ENCODE measurements around the gene OLFM4. TPM values are rescaled to one million over a fixed set of nuclear protein-coding genes. Genes with fewer than 3 reads are reported as not detected.

The OLFM4 gene
- total RNA-seq, 1 donor from 2014 or later: not detected

DNA sequence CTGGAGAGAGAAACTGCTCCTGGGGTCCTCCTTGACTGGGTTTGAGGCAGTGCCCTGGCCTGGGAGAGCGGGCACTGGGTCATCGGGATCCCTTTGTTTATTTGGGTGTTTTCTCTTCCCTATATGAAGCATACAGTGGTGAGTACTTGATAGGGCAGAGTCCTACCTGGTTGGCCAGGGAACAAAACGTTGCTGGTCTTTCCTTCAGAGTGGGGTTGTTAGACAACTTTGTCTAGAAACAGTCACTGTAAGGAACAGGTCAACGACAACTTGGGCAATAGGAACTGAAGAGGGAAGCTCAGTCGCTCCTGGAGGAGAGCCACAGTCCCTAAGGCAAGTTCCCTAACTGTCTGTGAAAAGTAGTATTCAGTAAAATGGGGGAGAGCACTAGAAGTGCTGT is 550 bp upstream of the OLFM4 start:
- Histone ChIP-seq H3K9me3 (no peaks in the 10 kb centered on the region), H3K4me3 (no peak overlapping the region), H3K36me3 (no peaks in the 10 kb centered on the region), H3K4me1 (no peaks in the 10 kb centered on the region), H3K27me3 (no peaks in the 10 kb centered on the region), H3K27ac (no peak overlapping the region)
- intact Hi-C loops (cut with DNase I): no loop called here
- DNase-seq (ENCODE audit: low spot score in 2 of 2): no peak
- TF ChIP-seq, protein P1, sequence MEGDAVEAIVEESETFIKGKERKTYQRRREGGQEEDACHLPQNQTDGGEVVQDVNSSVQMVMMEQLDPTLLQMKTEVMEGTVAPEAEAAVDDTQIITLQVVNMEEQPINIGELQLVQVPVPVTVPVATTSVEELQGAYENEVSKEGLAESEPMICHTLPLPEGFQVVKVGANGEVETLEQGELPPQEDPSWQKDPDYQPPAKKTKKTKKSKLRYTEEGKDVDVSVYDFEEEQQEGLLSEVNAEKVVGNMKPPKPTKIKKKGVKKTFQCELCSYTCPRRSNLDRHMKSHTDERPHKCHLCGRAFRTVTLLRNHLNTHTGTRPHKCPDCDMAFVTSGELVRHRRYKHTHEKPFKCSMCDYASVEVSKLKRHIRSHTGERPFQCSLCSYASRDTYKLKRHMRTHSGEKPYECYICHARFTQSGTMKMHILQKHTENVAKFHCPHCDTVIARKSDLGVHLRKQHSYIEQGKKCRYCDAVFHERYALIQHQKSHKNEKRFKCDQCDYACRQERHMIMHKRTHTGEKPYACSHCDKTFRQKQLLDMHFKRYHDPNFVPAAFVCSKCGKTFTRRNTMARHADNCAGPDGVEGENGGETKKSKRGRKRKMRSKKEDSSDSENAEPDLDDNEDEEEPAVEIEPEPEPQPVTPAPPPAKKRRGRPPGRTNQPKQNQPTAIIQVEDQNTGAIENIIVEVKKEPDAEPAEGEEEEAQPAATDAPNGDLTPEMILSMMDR (IDR thresholded peaks at IDR 0.05): no peak

- TF ChIP-seq, protein P1 (IDR thresholded peaks at IDR 0.05): no peak
- Histone ChIP-seq H3K27ac (no peak overlapping the region), H3K27me3 (no peaks in the 10 kb centered on the region), H3K36me3 (no peaks in the 10 kb centered on the region), H3K9me3 (no peaks in the 10 kb centered on the region), H3K4me1 (no peaks in the 10 kb centered on the region), H3K4me3 (no peak overlapping the region)
- DNase-seq (ENCODE audit: low spot score in 2 of 2): no peak
- intact Hi-C loops (cut with DNase I): no loop called here
Measured at GRCh38 chr13:53032849-53033248, 4.2 kb downstream of the OLFM4 start.

GRCh38 chr13:53038993-53039392 is 10.4 kb downstream of the OLFM4 start:
- Histone ChIP-seq H3K27me3 (no peaks in the 10 kb centered on the region), H3K9me3 (no peaks in the 10 kb centered on the region), H3K4me3 (no peak overlapping the region), H3K36me3 (no peaks in the 10 kb centered on the region), H3K4me1 (no peaks in the 10 kb centered on the region), H3K27ac (no peak overlapping the region)
- TF ChIP-seq, protein P1 (IDR thresholded peaks at IDR 0.05): no peak
- no peak for DNase-seq (ENCODE audit: low spot score in 2 of 2)
- intact Hi-C loops (cut with DNase I): loop anchor here (1.0 kb wide), 1 partner anchor 15 kb away; no protein-coding TSS in a partner anchor

DNA sequence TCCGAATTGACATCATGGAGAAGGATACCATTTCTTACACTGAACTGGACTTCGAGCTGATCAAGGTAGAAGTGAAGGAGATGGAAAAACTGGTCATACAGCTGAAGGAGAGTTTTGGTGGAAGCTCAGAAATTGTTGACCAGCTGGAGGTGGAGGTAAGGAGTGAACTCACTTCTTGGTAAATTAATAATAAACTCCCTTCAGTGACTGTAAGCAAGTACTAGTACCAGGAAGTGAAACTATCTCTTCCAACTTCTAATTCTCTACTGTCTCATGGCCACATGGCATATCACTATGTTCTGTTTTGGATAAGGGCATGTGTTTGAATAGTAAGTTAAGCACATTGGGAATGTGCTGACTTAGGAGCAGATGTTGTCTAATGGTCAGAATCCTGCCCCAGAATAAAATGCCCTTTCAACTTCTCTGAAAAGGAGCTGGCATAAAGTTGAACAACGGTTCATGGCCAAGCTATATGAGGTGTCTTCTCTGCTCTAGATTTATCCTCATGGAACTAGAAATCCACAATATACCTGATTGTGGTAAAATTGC is 13.4 kb downstream of the OLFM4 start:
- no peak for DNase-seq (ENCODE audit: low spot score in 2 of 2)
- H3K9me3 ChIP-seq: no peaks in the 10 kb centered on the region
- H3K4me3 ChIP-seq: no peak overlapping the region
- no peaks in the 10 kb centered on the region for H3K27me3 ChIP-seq
- intact Hi-C loops (cut with DNase I): no loop called here
- TF ChIP-seq, protein P1 (IDR thresholded peaks at IDR 0.05): no peak
- no peaks in the 10 kb centered on the region for H3K4me1 ChIP-seq
- no peak overlapping the region for H3K27ac ChIP-seq
- H3K36me3 ChIP-seq: no peaks in the 10 kb centered on the region

- Histone ChIP-seq H3K4me1 (no peaks in the 10 kb centered on the region), H3K36me3 (no peaks in the 10 kb centered on the region), H3K4me3 (no peak overlapping the region), H3K27ac (no peak overlapping the region), H3K27me3 (no peaks in the 10 kb centered on the region), H3K9me3 (no peaks in the 10 kb centered on the region)
- TF ChIP-seq, protein P1 (IDR thresholded peaks at IDR 0.05): no peak
- no peak for DNase-seq (ENCODE audit: low spot score in 2 of 2)
- intact Hi-C loops (cut with DNase I): no loop called here
Measured at GRCh38 chr13:53042877-53043276, 14.3 kb downstream of the OLFM4 start.

DNA sequence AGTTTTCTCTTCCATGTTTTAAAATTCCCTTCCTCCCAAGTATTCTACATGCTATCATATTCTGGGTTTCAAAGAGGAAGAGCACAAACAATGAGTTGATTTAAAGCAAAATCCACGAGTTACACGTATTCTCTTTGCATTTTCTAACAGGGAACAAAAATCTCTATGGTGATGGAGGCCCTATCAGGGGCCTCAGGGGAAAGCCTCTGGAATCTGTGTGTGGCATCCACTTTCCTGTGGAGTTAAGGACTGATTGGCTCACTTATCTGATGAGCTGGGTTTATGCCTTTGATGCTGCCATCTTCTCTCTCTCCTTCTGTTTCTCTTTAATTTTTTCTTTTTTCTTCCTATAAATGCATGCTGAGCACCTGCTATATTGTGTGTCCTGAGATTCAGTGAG is 14.8 kb downstream of the OLFM4 start:
- Histone ChIP-seq H3K27me3 (no peaks in the 10 kb centered on the region), H3K9me3 (no peaks in the 10 kb centered on the region), H3K4me1 (no peaks in the 10 kb centered on the region), H3K27ac (no peak overlapping the region), H3K36me3 (no peaks in the 10 kb centered on the region), H3K4me3 (no peak overlapping the region)
- TF ChIP-seq, protein P1 (IDR thresholded peaks at IDR 0.05): no peak
- intact Hi-C loops (cut with DNase I): no loop called here
- no peak for DNase-seq (ENCODE audit: low spot score in 2 of 2)
